ENCODE measurements around the gene ULK2. TPM values are rescaled to one million over a fixed set of nuclear protein-coding genes. Genes with fewer than 3 reads are reported as not detected.

The ULK2 gene
- total RNA-seq, 4 donors from 2014 or later, result 24.0 to 32.8 (median 30.5) TPM

DNA sequence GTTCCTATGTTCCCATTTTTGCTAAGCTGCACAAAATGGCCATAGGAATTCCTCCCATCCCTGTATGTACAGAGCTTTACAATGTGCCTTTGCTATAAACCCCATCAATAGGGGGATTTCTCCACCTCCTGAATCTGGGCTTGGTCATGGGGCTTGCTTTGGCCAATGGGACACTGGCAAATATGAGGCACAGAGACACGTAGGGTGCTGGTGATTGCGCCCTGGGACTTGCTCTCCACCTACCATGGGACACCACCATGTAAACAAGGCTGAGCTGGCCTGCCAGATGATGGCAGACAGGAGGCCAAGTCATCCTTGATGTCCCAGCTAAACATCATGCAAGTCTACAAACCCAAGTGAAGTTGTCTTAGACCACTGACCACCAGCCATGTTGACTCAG lies 104.3 kb downstream of the ULK2 start:
- TF ChIP-seq, protein P1, sequence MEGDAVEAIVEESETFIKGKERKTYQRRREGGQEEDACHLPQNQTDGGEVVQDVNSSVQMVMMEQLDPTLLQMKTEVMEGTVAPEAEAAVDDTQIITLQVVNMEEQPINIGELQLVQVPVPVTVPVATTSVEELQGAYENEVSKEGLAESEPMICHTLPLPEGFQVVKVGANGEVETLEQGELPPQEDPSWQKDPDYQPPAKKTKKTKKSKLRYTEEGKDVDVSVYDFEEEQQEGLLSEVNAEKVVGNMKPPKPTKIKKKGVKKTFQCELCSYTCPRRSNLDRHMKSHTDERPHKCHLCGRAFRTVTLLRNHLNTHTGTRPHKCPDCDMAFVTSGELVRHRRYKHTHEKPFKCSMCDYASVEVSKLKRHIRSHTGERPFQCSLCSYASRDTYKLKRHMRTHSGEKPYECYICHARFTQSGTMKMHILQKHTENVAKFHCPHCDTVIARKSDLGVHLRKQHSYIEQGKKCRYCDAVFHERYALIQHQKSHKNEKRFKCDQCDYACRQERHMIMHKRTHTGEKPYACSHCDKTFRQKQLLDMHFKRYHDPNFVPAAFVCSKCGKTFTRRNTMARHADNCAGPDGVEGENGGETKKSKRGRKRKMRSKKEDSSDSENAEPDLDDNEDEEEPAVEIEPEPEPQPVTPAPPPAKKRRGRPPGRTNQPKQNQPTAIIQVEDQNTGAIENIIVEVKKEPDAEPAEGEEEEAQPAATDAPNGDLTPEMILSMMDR (IDR thresholded peaks at IDR 0.05; ENCODE audit: low read depth), result no peak

DNA sequence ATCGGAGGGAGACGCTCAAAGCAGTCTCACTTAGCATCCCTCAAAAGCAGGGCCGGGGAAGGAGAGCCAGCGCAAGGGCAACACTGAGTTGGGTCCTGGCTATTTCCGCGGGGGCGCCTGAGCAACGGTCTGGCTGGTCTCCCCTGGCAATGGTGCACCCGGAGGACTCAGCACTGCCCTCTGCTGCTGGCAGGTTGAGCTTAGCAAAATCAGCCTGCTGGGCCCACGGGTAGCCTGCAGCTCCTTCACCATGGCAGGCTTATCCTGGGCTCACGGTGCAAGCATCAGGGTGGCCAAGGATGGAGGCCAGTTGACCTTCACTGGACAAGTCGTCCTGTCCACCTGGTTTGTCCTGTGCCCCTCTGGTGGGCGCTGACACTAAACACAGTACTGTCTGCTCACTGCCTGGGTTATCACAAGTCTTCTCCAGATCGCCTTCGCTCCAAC lies 105.2 kb downstream of the ULK2 start:
- TF ChIP-seq, protein P1 (IDR thresholded peaks at IDR 0.05; ENCODE audit: low read depth), result no peak

- TF ChIP-seq, protein P1 (IDR thresholded peaks at IDR 0.05; ENCODE audit: low read depth), result no peak
Observed at GRCh38 chr17:19760746-19761145, 107.0 kb downstream of the ULK2 start.

DNA sequence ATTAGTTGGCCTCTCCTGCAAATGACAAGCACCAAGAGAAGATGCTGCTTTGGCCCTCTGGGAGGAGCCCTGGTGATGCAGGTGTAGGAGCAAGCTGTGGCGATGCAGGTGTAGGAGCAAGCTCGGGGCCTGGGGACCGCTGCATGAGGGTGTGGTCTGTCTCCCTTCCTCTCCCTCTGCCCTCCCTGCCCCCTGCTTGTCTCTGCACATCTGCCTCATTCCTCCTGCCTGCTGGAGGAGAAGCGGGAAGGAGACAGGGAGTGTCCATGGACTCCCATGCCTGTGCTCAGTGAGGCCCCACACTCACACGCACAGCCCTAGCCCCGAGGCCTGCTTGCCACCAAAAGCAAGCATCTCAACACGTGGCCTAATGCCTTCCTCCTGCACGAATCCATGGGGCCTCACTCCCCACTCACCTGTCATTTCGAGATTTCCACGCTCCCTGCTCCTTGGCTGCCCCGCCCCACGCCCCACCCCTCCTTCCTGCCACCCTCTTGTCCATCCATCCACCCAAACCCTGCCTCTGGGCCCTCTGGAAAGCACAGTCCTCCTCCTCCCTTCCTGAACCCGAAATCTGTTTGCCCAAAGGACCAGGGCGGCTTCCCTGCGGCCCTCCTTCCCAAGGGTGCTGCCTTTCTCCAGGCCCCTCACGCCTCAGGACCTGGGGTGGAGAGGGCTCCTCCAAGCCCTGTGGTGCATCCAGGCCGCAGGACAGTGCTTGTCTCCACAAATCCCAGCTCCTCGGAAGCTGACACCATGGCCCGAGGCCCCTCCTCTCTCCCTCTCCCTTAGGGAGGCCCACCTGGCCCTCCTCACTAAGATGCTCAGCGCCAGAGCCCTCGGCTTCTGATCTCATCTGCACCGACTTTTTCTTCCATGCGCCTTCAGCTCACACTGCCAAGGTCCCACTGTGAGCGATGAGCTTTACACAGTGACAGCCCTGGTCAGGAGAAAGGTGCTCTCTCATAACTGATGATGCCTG lies 107.9 kb downstream of the ULK2 start:
- TF ChIP-seq, protein P1 (IDR thresholded peaks at IDR 0.05; ENCODE audit: low read depth), result no peak

GRCh38 chr17:19757536-19758180 lies 110.1 kb downstream of the ULK2 start:
- TF ChIP-seq, protein P1 (IDR thresholded peaks at IDR 0.05; ENCODE audit: low read depth), result no peak

DNA sequence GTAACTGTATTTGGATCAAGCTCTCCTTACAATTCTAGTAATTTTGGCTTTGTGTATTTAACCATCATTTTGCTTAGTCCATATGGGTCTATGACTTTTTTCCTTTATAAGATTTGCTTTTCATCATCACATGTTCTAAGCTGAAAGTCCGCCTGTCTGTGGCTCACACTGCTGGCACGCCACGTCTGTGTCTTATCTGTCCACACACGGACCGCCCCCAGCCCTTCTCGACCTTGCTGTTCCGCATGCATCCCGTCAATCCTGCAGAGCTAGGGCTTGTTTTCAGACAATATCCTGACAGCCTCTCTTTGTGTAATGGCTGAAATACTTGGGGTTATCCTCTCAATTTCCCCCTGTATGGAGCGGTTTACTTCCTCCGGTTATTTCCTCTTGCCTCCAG lies 111.2 kb downstream of the ULK2 start:
- TF ChIP-seq, protein P1 (IDR thresholded peaks at IDR 0.05; ENCODE audit: low read depth), result no peak
